Common myeloid progenitor, CD34-positive (primary cell): Measurements from ENCODE around the gene UBE2R2.
"Not testable (repeated sequence)": the region's sequence is repeated elsewhere in the genome, so short reads cannot be mapped to it uniquely, and the experiment has no call there.

Experiments used
- CTCF ChIA-PET: fragments of 350-600 bp; sonication (Branson Sonifier 250); formaldehyde crosslinking; loops from one replicate; lab custom pipeline; 2021; ENCODE audit warnings: antibody characterized with exemption; lab: Charles Lee
- POLR2A ChIA-PET: fragments of 350-600 bp; sonication (Branson Sonifier 250); formaldehyde crosslinking; loops from one replicate; lab custom pipeline; 2021; ENCODE audit warnings: antibody characterized with exemption; lab: Charles Lee
- DNase-seq, 3 donors: peaks; one replicate each; pipeline versions ENCODE4 v3.0.0 to v3.0.0-alpha.2; 2013
- H3K27ac ChIP-seq, 2 experiments: 1 replicate in 1 of 2; 2 replicates in 1 of 2; pipeline ENCODE4 v1.7.0; 2013; ENCODE audit warnings: inconsistent platforms in 2 of 2, low read length in 2 of 2, mild to moderate bottlenecking in 2 of 2, low read depth in 1 of 2, moderate library complexity in 1 of 2; ENCODE audit not compliant: severe bottlenecking in 2 of 2, insufficient read depth in 1 of 2, poor library complexity in 1 of 2
- H3K27me3 ChIP-seq, 5 experiments: replicated peaks in 2 of 5; 1 replicate in 3 of 5; 2 replicates in 2 of 5; pipeline versions ENCODE4 v1.6.1 to v1.7.0; 2013; ENCODE audit warnings: low read length in 4 of 5, mild to moderate bottlenecking in 2 of 5, moderate library complexity in 2 of 5, inconsistent platforms in 1 of 5; ENCODE audit not compliant: insufficient read depth in 5 of 5, control insufficient read depth in 4 of 5
- H3K36me3 ChIP-seq, 4 experiments: 1 replicate in 2 of 4; 2 replicates in 2 of 4; pipeline versions ENCODE4 v1.6.1 to v1.7.0; 2013; ENCODE audit warnings: low read length in 3 of 4, control low read depth in 1 of 4, mild to moderate bottlenecking in 1 of 4; ENCODE audit not compliant: control insufficient read depth in 4 of 4, insufficient read depth in 4 of 4
- H3K4me1 ChIP-seq, 4 experiments: 1 replicate in 3 of 4; 2 replicates in 1 of 4; pipeline versions ENCODE4 v1.6.1 to v1.7.1; 2013; ENCODE audit warnings: low read length in 3 of 4, mild to moderate bottlenecking in 3 of 4, control low read depth in 1 of 4, inconsistent platforms in 1 of 4, moderate library complexity in 1 of 4; ENCODE audit not compliant: control insufficient read depth in 4 of 4, insufficient read depth in 4 of 4; ENCODE audit errors: control extremely low read depth in 1 of 4
- H3K4me3 ChIP-seq, 7 experiments: 1 replicate in 4 of 7; 2 replicates in 3 of 7; pipeline versions ENCODE4 v1.5.1 to v1.7.0; 2013; ENCODE audit warnings: mild to moderate bottlenecking in 7 of 7, low read length in 6 of 7, moderate library complexity in 6 of 7, inconsistent platforms in 2 of 7, low read depth in 2 of 7, control low read depth in 1 of 7; ENCODE audit not compliant: insufficient read depth in 4 of 7, control insufficient read depth in 1 of 7; ENCODE audit errors: extremely low read depth in 1 of 7
- H3K9me3 ChIP-seq, 5 experiments: 1 replicate in 4 of 5; 2 replicates in 1 of 5; pipeline versions ENCODE4 v1.6.1 to v1.7.1; 2013; ENCODE audit warnings: low read length in 4 of 5, mild to moderate bottlenecking in 2 of 5, inconsistent platforms in 1 of 5, low read depth in 1 of 5, moderate library complexity in 1 of 5; ENCODE audit not compliant: control insufficient read depth in 4 of 5, insufficient read depth in 2 of 5; ENCODE audit errors: control extremely low read depth in 1 of 5
- WGBS: methylation state at CpG from one replicate; pipeline ENCODE4 v1.1.5; 2013; ENCODE audit not compliant: insufficient coverage; 5-methylcytosine and 5-hydroxymethylcytosine counted together

The UBE2R2 gene

GRCh38 chr9:33791117-33791516, 25.8 kb upstream of the UBE2R2 start:
- WGBS, result 0% methylated on average over 1 of the region's 2 CpGs
- Histone ChIP-seq H3K4me1 (no peaks in the 10 kb centered on the region), H3K27ac (no peak overlapping the region), H3K36me3 (no peaks in the 10 kb centered on the region), H3K4me3 (no peak overlapping the region), H3K27me3 (no peaks in the 10 kb centered on the region), H3K9me3 (no peaks in the 10 kb centered on the region)
- ChIA-PET CTCF (interaction anchor here (1.0 to 2.0 kb wide), 3 partner anchors 10 to 168 kb away, joined by 3 to 6 read pairs (median 4); no protein-coding TSS in a partner anchor), POLR2A (no interaction called here)
- no peak for DNase-seq

DNA sequence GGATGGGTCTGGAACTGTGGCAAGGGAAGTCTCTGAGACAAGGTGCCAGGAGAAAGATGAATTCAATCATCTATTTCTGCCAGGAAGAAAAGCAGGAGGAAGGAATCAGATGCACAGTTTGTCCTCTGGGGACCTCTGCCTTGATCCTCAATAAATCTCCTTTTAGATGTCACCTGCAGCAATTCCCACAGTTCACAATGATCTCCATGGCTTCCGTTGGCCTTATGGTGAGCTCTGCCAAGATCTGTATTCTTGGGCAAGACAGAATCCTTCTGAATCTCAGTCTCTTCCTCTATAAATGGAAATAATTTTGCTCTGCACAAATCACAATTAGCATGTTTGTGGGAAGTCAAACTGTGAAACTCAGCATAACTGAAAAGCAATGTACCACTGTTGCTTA, 23.5 kb upstream of the UBE2R2 start:
- DNase-seq, H3K27me3 ChIP-seq, H3K27ac ChIP-seq, H3K4me3 ChIP-seq, POLR2A ChIA-PET, H3K36me3 ChIP-seq, H3K4me1 ChIP-seq, H3K9me3 ChIP-seq: not testable (repeated sequence)
- WGBS, result 80% methylated on average over 1 of the region's 1 CpG
- CTCF ChIA-PET, result interaction anchor here (0.9 kb wide), 1 partner anchor 15 kb away, joined by 3 read pairs; no protein-coding TSS in a partner anchor

DNA sequence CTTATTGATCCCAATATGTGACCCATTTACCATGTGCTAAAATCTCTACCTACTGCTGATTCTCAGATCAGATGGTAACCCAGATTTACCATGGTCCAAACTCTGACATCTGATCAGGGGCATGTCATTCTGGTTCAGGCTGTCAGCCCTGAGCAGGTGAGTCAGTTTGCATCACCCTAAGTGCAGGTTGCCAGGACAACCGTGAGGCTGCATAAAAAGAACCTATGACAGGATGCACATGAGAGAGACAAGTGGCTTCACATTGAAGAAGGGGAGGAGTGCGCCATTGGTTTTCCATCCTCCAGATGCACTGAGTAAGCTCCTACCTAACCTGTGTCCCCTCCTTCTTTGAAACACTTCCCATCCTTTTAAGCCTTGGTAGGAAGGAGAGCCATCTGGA, 22.4 kb upstream of the UBE2R2 start:
- no peak overlapping the region for H3K4me3 ChIP-seq
- H3K36me3 ChIP-seq, result no peaks in the 10 kb centered on the region
- H3K27ac ChIP-seq, result no peak overlapping the region
- no peak for DNase-seq
- no peaks in the 10 kb centered on the region for H3K27me3 ChIP-seq
- CTCF ChIA-PET, result interaction anchor here (0.9 to 2.3 kb wide), 3 partner anchors 16 to 56 kb away, joined by 3 to 7 read pairs (median 4); no protein-coding TSS in a partner anchor
- POLR2A ChIA-PET, result no interaction called here
- H3K4me1 ChIP-seq, result no peaks in the 10 kb centered on the region
- H3K9me3 ChIP-seq, result peaks cover 0 to 3% (median 0%) of the 10 kb centered on the region in 5 experiments
- WGBS, result 100% methylated on average over 1 of the region's 2 CpGs

- CTCF ChIA-PET, result interaction anchor here (0.9 to 2.3 kb wide), 3 partner anchors 18 to 55 kb away, joined by 3 to 7 read pairs (median 4); no protein-coding TSS in a partner anchor
- no peaks in the 10 kb centered on the region for H3K36me3 ChIP-seq
- 81% methylated on average over 3 of the region's 4 CpGs for WGBS
Measured at GRCh38 chr9:33795281-33795680, 21.7 kb upstream of the UBE2R2 start, which contains the start of gene PRSS3. Gene PRSS3 (plus strand): TSS chr9:33795561. CDS start chr9:33795574, 13 bp downstream.

DNA sequence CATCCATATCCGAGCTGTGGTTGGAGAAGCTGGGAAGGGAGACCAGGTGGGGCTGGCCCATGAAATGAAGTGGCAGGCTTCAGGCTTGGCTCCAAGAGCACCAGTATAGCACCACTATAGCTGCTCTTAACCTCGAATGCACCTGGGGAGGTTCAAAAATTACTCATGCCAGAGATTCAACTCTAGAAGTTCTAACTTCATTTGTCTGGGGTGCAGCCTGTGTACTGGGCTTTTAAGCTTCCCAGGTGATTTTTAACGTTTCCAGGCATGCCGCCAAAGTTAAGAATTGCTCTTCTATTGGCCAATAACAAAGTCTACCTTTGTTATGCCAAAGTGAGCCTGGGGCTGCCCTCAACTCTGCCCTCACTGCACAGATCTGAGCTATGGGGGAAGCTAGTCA, 21.1 kb upstream of the UBE2R2 start:
- DNase-seq, result no peak
- ChIA-PET POLR2A (no interaction called here), CTCF (interaction anchor here (0.9 to 2.3 kb wide), 3 partner anchors 17 to 54 kb away, joined by 3 to 7 read pairs (median 4); no protein-coding TSS in a partner anchor)
- Histone ChIP-seq H3K36me3 (no peaks in the 10 kb centered on the region), H3K9me3 (peaks cover 0 to 3% (median 0%) of the 10 kb centered on the region in 5 experiments), H3K27ac (no peak overlapping the region), H3K4me1 (no peaks in the 10 kb centered on the region), H3K27me3 (no peaks in the 10 kb centered on the region), H3K4me3 (no peak overlapping the region)
- WGBS, result 96% methylated on average over 4 of the region's 4 CpGs

More at GRCh38 chr9:33795281-33795680, 21.7 kb upstream of the UBE2R2 start, which contains the start of gene PRSS3:
- DNase-seq, result no peak
- Histone ChIP-seq H3K4me3 (no peak within 1 kb of the TSS), H3K27me3 (no peaks in the 10 kb centered on the region), H3K27ac (no peak within 1 kb of the TSS), H3K4me1 (no peaks in the 10 kb centered on the region), H3K9me3 (peaks cover 0 to 3% (median 0%) of the 10 kb centered on the region in 5 experiments)
- POLR2A ChIA-PET, result no interaction called here

DNA sequence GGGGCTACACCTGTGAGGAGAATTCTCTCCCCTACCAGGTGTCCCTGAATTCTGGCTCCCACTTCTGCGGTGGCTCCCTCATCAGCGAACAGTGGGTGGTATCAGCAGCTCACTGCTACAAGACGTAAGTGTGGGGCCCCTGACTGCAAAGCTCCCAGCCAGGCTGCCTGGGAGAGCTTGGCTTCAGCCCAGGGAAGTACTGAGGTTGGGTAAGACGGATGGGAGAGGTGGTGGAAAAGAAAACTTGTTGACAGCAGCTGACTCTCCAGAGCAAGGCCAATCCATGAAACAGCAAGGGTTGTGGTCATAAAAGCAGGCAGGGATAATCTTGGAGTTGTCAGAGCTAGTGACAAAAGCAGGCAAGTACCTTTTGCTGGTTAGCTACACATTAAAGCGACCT, 20.3 kb upstream of the UBE2R2 start:
- CTCF ChIA-PET, H3K9me3 ChIP-seq, DNase-seq, H3K4me3 ChIP-seq, H3K36me3 ChIP-seq, POLR2A ChIA-PET, H3K27me3 ChIP-seq, H3K4me1 ChIP-seq, H3K27ac ChIP-seq: not testable (repeated sequence)
- WGBS, result 100% methylated on average over 5 of the region's 5 CpGs

DNA sequence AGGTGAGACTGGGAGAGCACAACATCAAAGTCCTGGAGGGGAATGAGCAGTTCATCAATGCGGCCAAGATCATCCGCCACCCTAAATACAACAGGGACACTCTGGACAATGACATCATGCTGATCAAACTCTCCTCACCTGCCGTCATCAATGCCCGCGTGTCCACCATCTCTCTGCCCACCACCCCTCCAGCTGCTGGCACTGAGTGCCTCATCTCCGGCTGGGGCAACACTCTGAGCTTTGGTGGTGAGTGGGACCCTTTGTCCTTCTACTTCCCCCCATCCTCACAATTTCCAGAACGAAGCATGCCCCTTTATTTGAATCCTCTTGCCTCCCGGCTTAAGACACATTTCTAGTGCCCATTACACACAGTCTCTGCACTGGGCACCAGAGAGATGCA, 19.1 kb upstream of the UBE2R2 start:
- no peaks in the 10 kb centered on the region for H3K27me3 ChIP-seq
- CTCF ChIA-PET, result interaction anchor here (0.6 to 1.6 kb wide), 2 partner anchors 14 to 17 kb away, joined by 4 read pairs; no protein-coding TSS in a partner anchor
- POLR2A ChIA-PET, result no interaction called here
- H3K4me1 ChIP-seq, result no peaks in the 10 kb centered on the region
- peaks cover 0 to 3% (median 0%) of the 10 kb centered on the region in 5 experiments for H3K9me3 ChIP-seq
- DNase-seq, result no peak
- no peaks in the 10 kb centered on the region for H3K36me3 ChIP-seq
- H3K4me3 ChIP-seq, result no peak overlapping the region
- WGBS, result 91% methylated on average over 8 of the region's 8 CpGs
- H3K27ac ChIP-seq, result no peak overlapping the region
